HepG2 (cell line): ENCODE measurements around the gene RNF38. TPM values are rescaled to one million over a fixed set of nuclear protein-coding genes. Genes with fewer than 3 reads are reported as not detected.

Source experiments
- ATAC-seq: fragments of 200-7000 bp; cut with Tn5 transposase; 3 replicates; pipeline ENCODE4 v1.9.1; 2020; ENCODE audit warnings: mild to moderate bottlenecking, moderate library complexity
- BruUV-seq: library from RNA; stranded (reverse); fragments of 400-500 nt; replicated peaks from 2 replicates; lab custom pipeline; 2021; lab: Mats Ljungman, UMichigan
- CTCF ChIA-PET: fragments of 300-600 bp; formaldehyde crosslinking; extraction: SDS; loops from one replicate; lab custom pipeline; 2021; ENCODE audit warnings: low total read pairs, inconsistent platforms, low intra/inter-chr PET ratio; lab: Yijun Ruan, JAX
- POLR2A ChIA-PET: fragments of 350-600 bp; sonication (Branson Sonifier 250); formaldehyde crosslinking; loops from one replicate; lab custom pipeline; 2020; ENCODE audit warnings: antibody characterized with exemption, inconsistent platforms; lab: Yijun Ruan, JAX
- DNase-seq: peaks from one replicate; pipeline ENCODE4 v3.0.0-alpha.2; 2015; ENCODE audit warnings: low spot score
- FAIRE-seq: peaks from 3 replicates; lab custom pipeline; 2011; peaks lifted over from hg19 to GRCh38; lab: Jason Lieb, UNC
- H2AFZ ChIP-seq: one replicate; pipeline ENCODE4 v1.6.1; 2011; ENCODE audit warnings: low read length, inconsistent platforms
- H3K27ac ChIP-seq: fragments of 300-600 bp; 3 replicates; pipeline ENCODE4 v1.8.0; 2011; ENCODE audit warnings: mixed run types, mild to moderate bottlenecking, mixed read lengths, low read length, inconsistent platforms; ENCODE audit not compliant: insufficient read depth; ENCODE audit errors: extremely low read length
- H3K27me3 ChIP-seq, 2 experiments: fragments of 200-600 bp in 1 of 2; 2 replicates in 1 of 2; 3 replicates in 1 of 2; pipeline versions ENCODE4 v1.6.0 to v1.8.0; 2011; ENCODE audit warnings: low read length in 2 of 2, mild to moderate bottlenecking in 2 of 2, moderate library complexity in 2 of 2, inconsistent platforms in 1 of 2; ENCODE audit not compliant: insufficient read depth in 2 of 2, control insufficient read depth in 1 of 2
- H3K36me3 ChIP-seq, 2 experiments: fragments of 200-600 bp in 1 of 2; replicated peaks in 1 of 2; 2 replicates in 1 of 2; 3 replicates in 1 of 2; pipeline versions ENCODE4 v1.5.1 to v1.8.0; 2011; ENCODE audit warnings: low read length in 2 of 2, inconsistent platforms in 1 of 2; ENCODE audit not compliant: insufficient read depth in 2 of 2, control insufficient read depth in 1 of 2
- H3K4me1 ChIP-seq: 2 replicates; pipeline ENCODE4 v1.5.1; 2012; ENCODE audit warnings: low read length, inconsistent platforms; ENCODE audit not compliant: insufficient read depth
- H3K4me2 ChIP-seq: 2 replicates; pipeline ENCODE4 v1.6.0; 2011; ENCODE audit warnings: low read depth, low read length, inconsistent platforms
- H3K4me3 ChIP-seq, 3 experiments: fragments of 200-600 bp in 1 of 3; sonication (generic), shearing (Covaris generic) in 1 of 3; replicated peaks in 1 of 3; 2 replicates each; pipeline ENCODE4 v1.5.1; 2011 to 2016; ENCODE audit warnings: low read length in 3 of 3, inconsistent platforms in 2 of 3, low read depth in 2 of 3, mild to moderate bottlenecking in 2 of 3, control low read depth in 1 of 3, mixed read lengths in 1 of 3; ENCODE audit not compliant: insufficient read depth in 1 of 3
- H3K79me2 ChIP-seq: one replicate; pipeline ENCODE4 v1.6.1; 2011; ENCODE audit warnings: low read length, inconsistent platforms; ENCODE audit not compliant: insufficient read depth
- H3K9ac ChIP-seq: 2 replicates; pipeline ENCODE4 v1.6.0; 2011; ENCODE audit warnings: mild to moderate bottlenecking, low read depth, low read length, inconsistent platforms; ENCODE audit not compliant: insufficient read depth
- H3K9me3 ChIP-seq: 2 replicates; pipeline ENCODE4 v1.5.1; 2012; ENCODE audit warnings: mild to moderate bottlenecking, low read length
- H4K20me1 ChIP-seq: 2 replicates; pipeline ENCODE4 v1.6.0; 2011; ENCODE audit warnings: inconsistent platforms, mild to moderate bottlenecking, low read length, moderate library complexity; ENCODE audit not compliant: insufficient read depth
- BCL6 ChIP-seq: IDR thresholded peaks from 2 replicates; pipeline ENCODE4 v1.6.1; 2016; ENCODE audit warnings: missing genetic modification reagents, missing compliant biosample characterization
- LBX2 ChIP-seq: sonication (generic); formaldehyde crosslinking; IDR thresholded peaks from 2 replicates; pipeline ENCODE4 v1.5.0; 2020; ENCODE audit warnings: missing genetic modification reagents, mild to moderate bottlenecking, borderline replicate concordance
- POLR2AphosphoS5 ChIP-seq: IDR thresholded peaks from 2 replicates; pipeline ENCODE4 v1.6.1; 2012; ENCODE audit warnings: low read depth, low read length
- ZNF180 ChIP-seq: sonication (generic); formaldehyde crosslinking; IDR thresholded peaks from 2 replicates; pipeline ENCODE4 v1.4.0; 2020; ENCODE audit warnings: low read depth, missing genetic modification reagents, borderline replicate concordance
- WGBS: methylation state at CpG from one replicate; pipeline ENCODE4 v1.1.6; 2017; ENCODE audit warnings: low lambda C conversion rate; 5-methylcytosine and 5-hydroxymethylcytosine counted together
- in situ Hi-C: cut with HindIII; loops from 2 replicates; pipeline ENCODE4 v1.10.0; 2017; ENCODE audit warnings: low pct_unique_long_range_greater_than_20kb; ENCODE audit not compliant: extremely low pct_ligation_motif_present
- intact Hi-C: fragments of 100-400 bp; cut with micrococcal nuclease; formaldehyde crosslinking; loops from one replicate; pipeline ENCODE4 v1.10.0; 2022; ENCODE audit not compliant: unreplicated experiment
- polyA plus RNA-seq, 8 experiments: library from polyadenylated mRNA; depleted of rRNA in 3 of 8; stranded (reverse) in 7 of 8; unstranded in 1 of 8; fragments of >200 nt; fragmentation: Illumina TruSeq in 4 of 8; extraction: Trizol in 4 of 8; gene quantifications; 2 replicates each; pipeline versions ENCODE4 v1.2.1 to v1.2.3, GENCODE V29; 2011 to 2016; ENCODE audit warnings: low read depth in 4 of 8, missing spikeins in 1 of 8, mixed read lengths in 1 of 8; ENCODE audit not compliant: insufficient read depth in 1 of 8
- total RNA-seq, 5 experiments: library from RNA; depleted of rRNA; stranded (reverse); fragments of >200 nt; fragmentation: Illumina TruSeq; extraction: Trizol; gene quantifications; 2 replicates each; pipeline ENCODE4 v1.2.3, GENCODE V29; 2016; ENCODE audit warnings: low read depth in 1 of 5

RNF38 gene
- total and polyA plus RNA-seq, 2 of the 13 experiments (the other 11 are each of a cell fraction or from before 2014, with no cell fraction given) = 9.1 to 32.1 TPM

- in situ Hi-C loops (no loop called here), intact Hi-C loops (no loop called here)
- TF ChIP-seq LBX2 (CRISPR knock-in tag) (no peak), ZNF180 (CRISPR knock-in tag) (no peak)
- ChIA-PET POLR2A (no interaction called here), CTCF (no interaction called here)
- no peak overlapping the region for H3K4me2 ChIP-seq
- BruUV-seq = no TSS peak
- WGBS = 61% methylated on average over 3 of the region's 3 CpGs
- H3K9me3 ChIP-seq = no peaks in the 10 kb centered on the region
- no peaks in the 10 kb centered on the region for H3K27me3 ChIP-seq
- H3K4me1 ChIP-seq = peaks cover 10% of the 10 kb centered on the region; the same call in 1 of the 2 replicates
- no peaks in the 10 kb centered on the region for H3K36me3 ChIP-seq
- no peaks in the 10 kb centered on the region for H4K20me1 ChIP-seq
- H2AFZ ChIP-seq = no peak overlapping the region
- no peak overlapping the region for H3K27ac ChIP-seq
- no peak overlapping the region for H3K9ac ChIP-seq
- DNase-seq = no peak
- no peak for FAIRE-seq
- H3K79me2 ChIP-seq = no peaks in the 10 kb centered on the region
- no peak for ATAC-seq
- H3K4me3 ChIP-seq = no peak overlapping the region
These were observed 110.1 kb downstream of the RNF38 start for GRCh38 chr9:36289836-36290435.

- Histone ChIP-seq H3K9ac (no peak overlapping the region), H3K4me2 (no peak overlapping the region), H4K20me1 (no peaks in the 10 kb centered on the region), H3K79me2 (no peaks in the 10 kb centered on the region)
- in situ Hi-C loops = no loop called here
- ChIA-PET CTCF (no interaction called here), POLR2A (no interaction called here)
- intact Hi-C loops = no loop called here
- 76% methylated on average over 2 of the region's 3 CpGs for WGBS
- no peak for TF ChIP-seq POLR2AphosphoS5
- TF ChIP-seq BCL6 (CRISPR knock-in tag) = peak; percentile 67
- TF ChIP-seq, all 625 proteins: peak for 1
- no peak for FAIRE-seq
- H3K27ac ChIP-seq = no peak overlapping the region
- no peak overlapping the region for H3K4me3 ChIP-seq
- ATAC-seq = no peak
- peaks cover 10% of the 10 kb centered on the region; the same call in 1 of the 2 replicates for H3K4me1 ChIP-seq
- no peaks in the 10 kb centered on the region for H3K9me3 ChIP-seq
- no peaks in the 10 kb centered on the region for H3K36me3 ChIP-seq
- H3K27me3 ChIP-seq = no peaks in the 10 kb centered on the region
- BruUV-seq = no TSS peak
- no peak for DNase-seq
- no peak overlapping the region for H2AFZ ChIP-seq
These were observed 112.0 kb downstream of the RNF38 start for GRCh38 chr9:36288070-36288469.

Other genes with a start within 250 kb of the RNF38 start
- not detected in 2 replicates for gene CCIN, start 230.9 kb downstream of the RNF38 start, total RNA-seq (2016; rRNA removed; fragmentation: Illumina TruSeq; extraction: Trizol)
- gene CCIN, start 230.9 kb downstream of the RNF38 start, polyA plus RNA-seq (2011; rRNA removed) = not detected in 2 replicates
- 222 and 227 TPM in 2 replicates for gene CLTA, start 209.3 kb downstream of the RNF38 start, total RNA-seq (2016; rRNA removed; fragmentation: Illumina TruSeq; extraction: Trizol)
- 110 and 143 TPM in 2 replicates for gene CLTA, start 209.3 kb downstream of the RNF38 start, polyA plus RNA-seq (2011; rRNA removed)
- 24.1 and 38.8 TPM in 2 replicates for gene GNE, start 141.8 kb downstream of the RNF38 start, total RNA-seq (2016; rRNA removed; fragmentation: Illumina TruSeq; extraction: Trizol)
- gene GNE, start 141.8 kb downstream of the RNF38 start, polyA plus RNA-seq (2011; rRNA removed) = 15.9 and 16.1 TPM in 2 replicates
- 50.4 and 59.1 TPM in 2 replicates for gene MELK, start 172.6 kb upstream of the RNF38 start, total RNA-seq (2016; rRNA removed; fragmentation: Illumina TruSeq; extraction: Trizol)
- gene MELK, start 172.6 kb upstream of the RNF38 start, polyA plus RNA-seq (2011; rRNA removed) = 9.0 and 16.7 TPM in 2 replicates